ENCODE data around the gene PLA2G3. TPM values are rescaled to one million over a fixed set of nuclear protein-coding genes. Genes with fewer than 3 reads are reported as not detected.
A peak's percentile ranks its signal among the peaks of the same experiment; 100 is the strongest.

The PLA2G3 gene
- total and polyA plus RNA-seq, 2 of the 13 experiments (the other 11 are each of a cell fraction or from before 2014, with no cell fraction given): 0.12 to 0.42 TPM

DNA sequence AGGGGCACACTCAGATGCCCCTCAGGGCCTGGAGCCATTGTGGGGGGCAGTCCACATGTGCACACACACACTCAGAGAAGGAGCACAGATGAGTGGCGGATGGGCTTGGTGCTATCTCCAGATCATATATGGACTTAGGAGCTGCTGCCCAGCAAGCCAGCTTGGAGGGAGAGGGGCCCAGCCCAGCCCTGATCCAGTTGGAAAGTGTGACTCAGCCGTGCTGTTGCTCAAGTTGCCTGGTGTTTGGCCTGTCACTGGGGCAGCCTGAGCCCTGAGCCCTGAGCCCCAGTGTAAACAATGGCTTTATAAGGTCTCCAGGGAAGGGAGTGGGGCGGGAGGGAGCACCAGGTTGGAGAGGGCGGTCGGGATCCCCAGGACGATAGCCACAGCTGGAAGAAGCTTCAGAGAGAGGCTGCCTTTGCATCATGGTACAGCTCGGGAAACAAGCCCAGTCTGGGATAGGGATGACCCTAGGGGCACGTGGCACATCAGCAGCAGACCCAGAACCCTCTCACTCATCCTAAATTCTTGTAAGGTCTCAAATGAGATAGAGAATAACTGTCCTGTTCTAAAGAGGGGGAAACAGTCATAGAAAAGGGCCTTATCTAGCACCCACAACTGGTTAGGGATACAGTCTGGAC lies 37.7 kb downstream of the PLA2G3 start (continued):
- TF ChIP-seq TEAD3 (CRISPR knock-in tag; optimal IDR thresholded peaks at IDR 0.05; ENCODE audit: borderline replicate concordance) (no peak), HIVEP1 (CRISPR knock-in tag; IDR thresholded peaks at IDR 0.05) (no peak), HNF4G (IDR thresholded peaks at IDR 0.05; ENCODE audit: borderline replicate concordance, low read depth, low read length) (no peak), HNF4G (CRISPR knock-in tag; IDR thresholded peaks at IDR 0.05; ENCODE audit: borderline replicate concordance, low read depth) (no peak), ZNF598 (CRISPR knock-in tag; IDR thresholded peaks at IDR 0.05; ENCODE audit: borderline replicate concordance) (0 out of 2 replicates have a peak, but pooled peaks have one; percentile 39), PPARG (CRISPR knock-in tag; conservative IDR thresholded peaks at IDR 0.05) (no peak), SOX13 (IDR thresholded peaks at IDR 0.05) (no peak), SOX13 (CRISPR knock-in tag; conservative IDR thresholded peaks at IDR 0.05 in 1 of 2, IDR thresholded peaks at IDR 0.05 in 1 of 2) (no peak), SNAPC2 (CRISPR knock-in tag; IDR thresholded peaks at IDR 0.05) (no peak), ZNF567 (CRISPR knock-in tag; IDR thresholded peaks at IDR 0.05; ENCODE audit: borderline replicate concordance) (no peak), ZNF101 (CRISPR knock-in tag; IDR thresholded peaks at IDR 0.05; ENCODE audit: borderline replicate concordance, low read depth) (no peak), ZNF33A (CRISPR knock-in tag; IDR thresholded peaks at IDR 0.05; ENCODE audit: borderline replicate concordance) (no peak), SCMH1 (CRISPR knock-in tag; IDR thresholded peaks at IDR 0.05; ENCODE audit: borderline replicate concordance) (no peak), NCOA5 (CRISPR knock-in tag; IDR thresholded peaks at IDR 0.05) (no peak), ZBTB8A (CRISPR knock-in tag; IDR thresholded peaks at IDR 0.05; ENCODE audit: borderline replicate concordance, low read depth) (no peak), EHMT2 (IDR thresholded peaks at IDR 0.05; ENCODE audit: borderline replicate concordance, low read depth, low read length) (no peak), MED1 (CRISPR knock-in tag; IDR thresholded peaks at IDR 0.05) (0 out of 2 replicates have a peak, but pooled peaks have one; percentile 24), KLF16 (CRISPR knock-in tag; IDR thresholded peaks at IDR 0.05) (no peak), EZH2 (conservative IDR thresholded peaks at IDR 0.05; ENCODE audit: low read depth, low read length) (no peak)
- TF ChIP-seq, protein P1, sequence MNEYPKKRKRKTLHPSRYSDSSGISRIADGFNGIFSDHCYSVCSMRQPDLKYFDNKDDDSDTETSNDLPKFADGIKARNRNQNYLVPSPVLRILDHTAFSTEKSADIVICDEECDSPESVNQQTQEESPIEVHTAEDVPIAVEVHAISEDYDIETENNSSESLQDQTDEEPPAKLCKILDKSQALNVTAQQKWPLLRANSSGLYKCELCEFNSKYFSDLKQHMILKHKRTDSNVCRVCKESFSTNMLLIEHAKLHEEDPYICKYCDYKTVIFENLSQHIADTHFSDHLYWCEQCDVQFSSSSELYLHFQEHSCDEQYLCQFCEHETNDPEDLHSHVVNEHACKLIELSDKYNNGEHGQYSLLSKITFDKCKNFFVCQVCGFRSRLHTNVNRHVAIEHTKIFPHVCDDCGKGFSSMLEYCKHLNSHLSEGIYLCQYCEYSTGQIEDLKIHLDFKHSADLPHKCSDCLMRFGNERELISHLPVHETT (CRISPR knock-in tag; conservative IDR thresholded peaks at IDR 0.05): no peak
- TF ChIP-seq, protein P2, sequence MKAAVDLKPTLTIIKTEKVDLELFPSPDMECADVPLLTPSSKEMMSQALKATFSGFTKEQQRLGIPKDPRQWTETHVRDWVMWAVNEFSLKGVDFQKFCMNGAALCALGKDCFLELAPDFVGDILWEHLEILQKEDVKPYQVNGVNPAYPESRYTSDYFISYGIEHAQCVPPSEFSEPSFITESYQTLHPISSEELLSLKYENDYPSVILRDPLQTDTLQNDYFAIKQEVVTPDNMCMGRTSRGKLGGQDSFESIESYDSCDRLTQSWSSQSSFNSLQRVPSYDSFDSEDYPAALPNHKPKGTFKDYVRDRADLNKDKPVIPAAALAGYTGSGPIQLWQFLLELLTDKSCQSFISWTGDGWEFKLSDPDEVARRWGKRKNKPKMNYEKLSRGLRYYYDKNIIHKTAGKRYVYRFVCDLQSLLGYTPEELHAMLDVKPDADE (CRISPR knock-in tag; IDR thresholded peaks at IDR 0.05): no peak
- TF ChIP-seq, protein P3, sequence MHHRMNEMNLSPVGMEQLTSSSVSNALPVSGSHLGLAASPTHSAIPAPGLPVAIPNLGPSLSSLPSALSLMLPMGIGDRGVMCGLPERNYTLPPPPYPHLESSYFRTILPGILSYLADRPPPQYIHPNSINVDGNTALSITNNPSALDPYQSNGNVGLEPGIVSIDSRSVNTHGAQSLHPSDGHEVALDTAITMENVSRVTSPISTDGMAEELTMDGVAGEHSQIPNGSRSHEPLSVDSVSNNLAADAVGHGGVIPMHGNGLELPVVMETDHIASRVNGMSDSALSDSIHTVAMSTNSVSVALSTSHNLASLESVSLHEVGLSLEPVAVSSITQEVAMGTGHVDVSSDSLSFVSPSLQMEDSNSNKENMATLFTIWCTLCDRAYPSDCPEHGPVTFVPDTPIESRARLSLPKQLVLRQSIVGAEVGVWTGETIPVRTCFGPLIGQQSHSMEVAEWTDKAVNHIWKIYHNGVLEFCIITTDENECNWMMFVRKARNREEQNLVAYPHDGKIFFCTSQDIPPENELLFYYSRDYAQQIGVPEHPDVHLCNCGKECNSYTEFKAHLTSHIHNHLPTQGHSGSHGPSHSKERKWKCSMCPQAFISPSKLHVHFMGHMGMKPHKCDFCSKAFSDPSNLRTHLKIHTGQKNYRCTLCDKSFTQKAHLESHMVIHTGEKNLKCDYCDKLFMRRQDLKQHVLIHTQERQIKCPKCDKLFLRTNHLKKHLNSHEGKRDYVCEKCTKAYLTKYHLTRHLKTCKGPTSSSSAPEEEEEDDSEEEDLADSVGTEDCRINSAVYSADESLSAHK (CRISPR knock-in tag; IDR thresholded peaks at IDR 0.05; ENCODE audit: borderline replicate concordance): no peak
- TF ChIP-seq, protein P4, sequence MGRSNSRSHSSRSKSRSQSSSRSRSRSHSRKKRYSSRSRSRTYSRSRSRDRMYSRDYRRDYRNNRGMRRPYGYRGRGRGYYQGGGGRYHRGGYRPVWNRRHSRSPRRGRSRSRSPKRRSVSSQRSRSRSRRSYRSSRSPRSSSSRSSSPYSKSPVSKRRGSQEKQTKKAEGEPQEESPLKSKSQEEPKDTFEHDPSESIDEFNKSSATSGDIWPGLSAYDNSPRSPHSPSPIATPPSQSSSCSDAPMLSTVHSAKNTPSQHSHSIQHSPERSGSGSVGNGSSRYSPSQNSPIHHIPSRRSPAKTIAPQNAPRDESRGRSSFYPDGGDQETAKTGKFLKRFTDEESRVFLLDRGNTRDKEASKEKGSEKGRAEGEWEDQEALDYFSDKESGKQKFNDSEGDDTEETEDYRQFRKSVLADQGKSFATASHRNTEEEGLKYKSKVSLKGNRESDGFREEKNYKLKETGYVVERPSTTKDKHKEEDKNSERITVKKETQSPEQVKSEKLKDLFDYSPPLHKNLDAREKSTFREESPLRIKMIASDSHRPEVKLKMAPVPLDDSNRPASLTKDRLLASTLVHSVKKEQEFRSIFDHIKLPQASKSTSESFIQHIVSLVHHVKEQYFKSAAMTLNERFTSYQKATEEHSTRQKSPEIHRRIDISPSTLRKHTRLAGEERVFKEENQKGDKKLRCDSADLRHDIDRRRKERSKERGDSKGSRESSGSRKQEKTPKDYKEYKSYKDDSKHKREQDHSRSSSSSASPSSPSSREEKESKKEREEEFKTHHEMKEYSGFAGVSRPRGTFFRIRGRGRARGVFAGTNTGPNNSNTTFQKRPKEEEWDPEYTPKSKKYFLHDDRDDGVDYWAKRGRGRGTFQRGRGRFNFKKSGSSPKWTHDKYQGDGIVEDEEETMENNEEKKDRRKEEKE (IDR thresholded peaks at IDR 0.05): no peak
